ENCODE measurements around the gene NRIP1. TPM values are rescaled to one million over a fixed set of nuclear protein-coding genes. Genes with fewer than 3 reads are reported as not detected.

The NRIP1 gene
- total and polyA plus RNA-seq, 10 of the 15 experiments (the other 5 are each of a cell fraction or from before 2014, with no cell fraction given), result 2.9 to 26.1 (median 9.3) TPM

DNA sequence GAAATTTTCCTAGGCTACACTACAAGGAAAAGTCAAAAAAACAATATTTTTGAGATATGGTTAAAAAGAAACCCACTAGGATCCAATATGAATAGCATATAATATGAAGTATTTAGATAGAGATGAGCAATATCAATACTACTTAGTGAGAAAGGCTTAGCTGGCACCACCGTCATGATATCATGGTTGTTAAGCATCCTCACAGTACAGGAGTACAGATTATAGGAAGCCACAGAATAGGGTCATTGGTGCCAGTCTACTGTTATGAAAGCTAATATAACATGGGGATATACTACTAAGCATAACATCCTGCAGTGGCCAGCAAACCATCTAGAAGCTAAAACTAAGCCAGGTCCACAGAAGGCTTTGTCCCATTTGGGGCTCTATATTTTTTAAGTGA lies 28.4 kb upstream of the NRIP1 start (continued):
- no peak for TF ChIP-seq CREB1 (IDR thresholded peaks at IDR 0.05; ENCODE audit: low read depth)

- TF ChIP-seq POU2F2 (IDR thresholded peaks at IDR 0.05; ENCODE audit: borderline replicate concordance, low read depth, low read length) (no peak), HCFC1 (IDR thresholded peaks at IDR 0.05; ENCODE audit: low read length) (no peak), LARP7 (IDR thresholded peaks at IDR 0.05) (no peak), CEBPB (IDR thresholded peaks at IDR 0.05; ENCODE audit: borderline replicate concordance in 1 of 2, low read depth in 2 of 2, low read length in 2 of 2) (no peak), BCL11A (IDR thresholded peaks at IDR 0.05; ENCODE audit: low read depth, low read length) (no peak), TCF3 (IDR thresholded peaks at IDR 0.05; ENCODE audit: borderline replicate concordance, insufficient read depth, low read depth, low read length) (no peak), ETV6 (conservative IDR thresholded peaks at IDR 0.05 in 1 of 2, IDR thresholded peaks at IDR 0.05 in 1 of 2; ENCODE audit: borderline replicate concordance in 1 of 2, low read depth in 1 of 2) (no peak), ZNF384 (IDR thresholded peaks at IDR 0.05; ENCODE audit: borderline replicate concordance, low read depth, low read length) (no peak), CBX5 (IDR thresholded peaks at IDR 0.05; ENCODE audit: low read depth) (no peak), JUNB (IDR thresholded peaks at IDR 0.05) (no peak), SREBF2 (IDR thresholded peaks at IDR 0.05; ENCODE audit: low read length) (no peak), NR2C2 (IDR thresholded peaks at IDR 0.05; ENCODE audit: borderline replicate concordance, control insufficient read depth, insufficient read length, low read depth) (no peak), RELA (IDR thresholded peaks at IDR 0.05; ENCODE audit: borderline replicate concordance, partially characterized antibody) (no peak), CREM (IDR thresholded peaks at IDR 0.05; ENCODE audit: low read depth) (no peak)
- TF ChIP-seq, protein P1, sequence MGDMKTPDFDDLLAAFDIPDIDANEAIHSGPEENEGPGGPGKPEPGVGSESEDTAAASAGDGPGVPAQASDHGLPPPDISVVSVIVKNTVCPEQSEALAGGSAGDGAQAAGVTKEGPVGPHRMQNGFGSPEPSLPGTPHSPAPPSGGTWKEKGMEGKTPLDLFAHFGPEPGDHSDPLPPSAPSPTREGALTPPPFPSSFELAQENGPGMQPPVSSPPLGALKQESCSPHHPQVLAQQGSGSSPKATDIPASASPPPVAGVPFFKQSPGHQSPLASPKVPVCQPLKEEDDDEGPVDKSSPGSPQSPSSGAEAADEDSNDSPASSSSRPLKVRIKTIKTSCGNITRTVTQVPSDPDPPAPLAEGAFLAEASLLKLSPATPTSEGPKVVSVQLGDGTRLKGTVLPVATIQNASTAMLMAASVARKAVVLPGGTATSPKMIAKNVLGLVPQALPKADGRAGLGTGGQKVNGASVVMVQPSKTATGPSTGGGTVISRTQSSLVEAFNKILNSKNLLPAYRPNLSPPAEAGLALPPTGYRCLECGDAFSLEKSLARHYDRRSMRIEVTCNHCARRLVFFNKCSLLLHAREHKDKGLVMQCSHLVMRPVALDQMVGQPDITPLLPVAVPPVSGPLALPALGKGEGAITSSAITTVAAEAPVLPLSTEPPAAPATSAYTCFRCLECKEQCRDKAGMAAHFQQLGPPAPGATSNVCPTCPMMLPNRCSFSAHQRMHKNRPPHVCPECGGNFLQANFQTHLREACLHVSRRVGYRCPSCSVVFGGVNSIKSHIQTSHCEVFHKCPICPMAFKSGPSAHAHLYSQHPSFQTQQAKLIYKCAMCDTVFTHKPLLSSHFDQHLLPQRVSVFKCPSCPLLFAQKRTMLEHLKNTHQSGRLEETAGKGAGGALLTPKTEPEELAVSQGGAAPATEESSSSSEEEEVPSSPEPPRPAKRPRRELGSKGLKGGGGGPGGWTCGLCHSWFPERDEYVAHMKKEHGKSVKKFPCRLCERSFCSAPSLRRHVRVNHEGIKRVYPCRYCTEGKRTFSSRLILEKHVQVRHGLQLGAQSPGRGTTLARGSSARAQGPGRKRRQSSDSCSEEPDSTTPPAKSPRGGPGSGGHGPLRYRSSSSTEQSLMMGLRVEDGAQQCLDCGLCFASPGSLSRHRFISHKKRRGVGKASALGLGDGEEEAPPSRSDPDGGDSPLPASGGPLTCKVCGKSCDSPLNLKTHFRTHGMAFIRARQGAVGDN (IDR thresholded peaks at IDR 0.05), result no peak
- TF ChIP-seq, protein P2, sequence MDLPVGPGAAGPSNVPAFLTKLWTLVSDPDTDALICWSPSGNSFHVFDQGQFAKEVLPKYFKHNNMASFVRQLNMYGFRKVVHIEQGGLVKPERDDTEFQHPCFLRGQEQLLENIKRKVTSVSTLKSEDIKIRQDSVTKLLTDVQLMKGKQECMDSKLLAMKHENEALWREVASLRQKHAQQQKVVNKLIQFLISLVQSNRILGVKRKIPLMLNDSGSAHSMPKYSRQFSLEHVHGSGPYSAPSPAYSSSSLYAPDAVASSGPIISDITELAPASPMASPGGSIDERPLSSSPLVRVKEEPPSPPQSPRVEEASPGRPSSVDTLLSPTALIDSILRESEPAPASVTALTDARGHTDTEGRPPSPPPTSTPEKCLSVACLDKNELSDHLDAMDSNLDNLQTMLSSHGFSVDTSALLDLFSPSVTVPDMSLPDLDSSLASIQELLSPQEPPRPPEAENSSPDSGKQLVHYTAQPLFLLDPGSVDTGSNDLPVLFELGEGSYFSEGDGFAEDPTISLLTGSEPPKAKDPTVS (IDR thresholded peaks at IDR 0.05; ENCODE audit: low read depth, low read length), result no peak
- Histone ChIP-seq H3K27ac (ENCODE audit: control insufficient read depth, insufficient read depth) (no peak overlapping the region), H3K4me2 (ENCODE audit: control insufficient read depth, insufficient read depth) (no peak overlapping the region), H3K27me3 (replicated peaks in 1 of 2; ENCODE audit: control insufficient read depth in 2 of 2, insufficient read depth in 2 of 2, low read length in 1 of 2) (no peaks in the 10 kb centered on the region), H4K20me1 (ENCODE audit: control insufficient read depth, insufficient read depth) (no peaks in the 10 kb centered on the region), H2AFZ (ENCODE audit: control insufficient read depth, low read depth, low read length) (no peak overlapping the region), H3K9ac (ENCODE audit: control insufficient read depth, insufficient read depth, low read length) (no peak overlapping the region), H3K4me1 (ENCODE audit: control insufficient read depth, insufficient read depth, low read length) (no peaks in the 10 kb centered on the region), H3K9me3 (replicated peaks; ENCODE audit: control insufficient read depth, insufficient read depth, low read length) (no peaks in the 10 kb centered on the region), H3K79me2 (ENCODE audit: control insufficient read depth, insufficient read depth, low read length) (no peaks in the 10 kb centered on the region), H3K4me3 (no peak overlapping the region), H3K36me3 (ENCODE audit: control insufficient read depth in 2 of 2, insufficient read depth in 2 of 2, low read length in 1 of 2) (no peaks in the 10 kb centered on the region)
- in situ Hi-C loops (cut with MboI), result no loop called here
- ChIA-PET SMC1A (ENCODE audit: uncharacterized antibody, unreplicated experiment) (no interaction called here), POLR2A (no interaction called here), RAD21 (ENCODE audit: unreplicated experiment) (no interaction called here), CTCF (no interaction called here)
- no peak for FAIRE-seq
- WGBS (ENCODE audit: insufficient coverage, insufficient replicate concordance, low lambda C conversion rate, missing lambda C conversion rate), result 73% methylated on average over 2 of the region's 2 CpGs
- intact Hi-C loops (cut with micrococcal nuclease; ENCODE audit: unreplicated experiment), result no loop called here
- no peak for DNase-seq (ENCODE audit: low read depth, low spot score)
- ATAC-seq, result no peak
- no TSS peak for BruUV-seq (replicated peaks)
These were observed 27.9 kb upstream of the NRIP1 start for GRCh38 chr21:15092745-15093144.

All from GM12878 (cell line).